Caco-2 (cell line): ENCODE measurements around the gene SH2D3C. TPM values are rescaled to one million over a fixed set of nuclear protein-coding genes. Genes with fewer than 3 reads are reported as not detected.

ENCODE experiments used
- BruUV-seq: library from RNA; stranded (reverse); fragments of 400-500 nt; replicated peaks from 2 replicates; lab custom pipeline; 2021; lab: Mats Ljungman, UMichigan
- CTCF ChIA-PET: fragments of 300-600 bp; sonication (Branson Sonifier 250); formaldehyde crosslinking; loops from one replicate; lab custom pipeline; 2022; ENCODE audit warnings: antibody characterized with exemption; lab: Charles Lee
- POLR2A ChIA-PET: fragments of 300-600 bp; sonication (Branson Sonifier 250); formaldehyde crosslinking; loops from one replicate; lab custom pipeline; 2022; ENCODE audit warnings: antibody characterized with exemption; lab: Charles Lee
- DNase-seq, 2 experiments: peaks; one replicate each; pipeline versions ENCODE4 v3.0.0 to v3.0.0-alpha.2; 2020 to 2022
- H3K27me3 ChIP-seq: replicated peaks from 2 replicates; pipeline ENCODE4 v1.6.0; 2011; ENCODE audit warnings: low read length; ENCODE audit not compliant: control insufficient read depth, insufficient read depth
- H3K36me3 ChIP-seq: 2 replicates; pipeline ENCODE4 v1.5.1; 2011; ENCODE audit warnings: low read length; ENCODE audit not compliant: control insufficient read depth, insufficient read depth
- H3K4me1 ChIP-seq: fragments of 250-450 bp; sonication (Bioruptor Pico); 2 replicates; pipeline ENCODE4 v1.5.1; 2020; ENCODE audit warnings: mild to moderate bottlenecking
- H3K4me3 ChIP-seq: 2 replicates; pipeline ENCODE4 v1.5.1; 2011; ENCODE audit warnings: low read depth, mild to moderate bottlenecking, control low read depth, low read length
- H3K9me3 ChIP-seq: fragments of 250-450 bp; sonication (Bioruptor Pico); 2 replicates; pipeline ENCODE4 v1.5.1; 2020; ENCODE audit warnings: mild to moderate bottlenecking, moderate library complexity
- H3K27ac Mint-ChIP-seq: one replicate; pipeline ENCODE4 v1.8.0; 2022; ENCODE audit warnings: mixed read lengths; ENCODE audit not compliant: unreplicated experiment
- H3K27me3 Mint-ChIP-seq: one replicate; pipeline ENCODE4 v1.8.0; 2022; ENCODE audit warnings: mixed read lengths; ENCODE audit not compliant: insufficient read depth, unreplicated experiment
- H3K36me3 Mint-ChIP-seq: one replicate; pipeline ENCODE4 v1.8.0; 2022; ENCODE audit warnings: mild to moderate bottlenecking, mixed read lengths; ENCODE audit not compliant: insufficient read depth, unreplicated experiment
- H3K4me1 Mint-ChIP-seq: one replicate; pipeline ENCODE4 v1.8.0; 2022; ENCODE audit warnings: low read depth, mixed read lengths; ENCODE audit not compliant: unreplicated experiment
- H3K4me3 Mint-ChIP-seq: one replicate; pipeline ENCODE4 v1.8.0; 2022; ENCODE audit warnings: mild to moderate bottlenecking, moderate library complexity, mixed read lengths; ENCODE audit not compliant: unreplicated experiment
- H3K9me3 Mint-ChIP-seq: one replicate; pipeline ENCODE4 v1.8.0; 2022; ENCODE audit warnings: mixed read lengths; ENCODE audit not compliant: unreplicated experiment
- CTCF ChIP-seq, 2 experiments: fragments of 200-600 bp in 1 of 2; IDR thresholded peaks; 1 replicate in 1 of 2; 2 replicates in 1 of 2; pipeline versions ENCODE4 v1.5.1 to v1.8.0; 2011 to 2022; ENCODE audit warnings: antibody characterized with exemption in 1 of 2, control low read depth in 1 of 2, inconsistent platforms in 1 of 2, low read depth in 1 of 2, low read length in 1 of 2, mild to moderate bottlenecking in 1 of 2, moderate library complexity in 1 of 2; ENCODE audit not compliant: insufficient read depth in 1 of 2, severe bottlenecking in 1 of 2, unreplicated experiment in 1 of 2
- intact Hi-C: fragments of 100-400 bp; cut with micrococcal nuclease; formaldehyde crosslinking; loops from one replicate; pipeline ENCODE4 v1.10.0; 2022; ENCODE audit not compliant: unreplicated experiment
- total RNA-seq: library from RNA; stranded (reverse); gene quantifications from 2 replicates; pipeline ENCODE4 v1.2.3, GENCODE V29; 2022

Gene SH2D3C
- total RNA-seq, 1 experiment from 2014 or later, result 0.34 TPM

GRCh38 chr9:127796852-127797370 lies 18.4 kb upstream of the SH2D3C start:
- no peak for DNase-seq
- Mint-ChIP-seq H3K27ac (no peak overlapping the region), H3K4me1 (peaks cover 14% of the 10 kb centered on the region), H3K4me3 (no peak overlapping the region), H3K36me3 (peaks cover 51% of the 10 kb centered on the region), H3K27me3 (no peaks in the 10 kb centered on the region), H3K9me3 (no peaks in the 10 kb centered on the region)
- ChIA-PET CTCF (no interaction called here), POLR2A (no interaction called here)
- peaks cover 20% of the 10 kb centered on the region for H3K4me1 ChIP-seq
- intact Hi-C loops, result no loop called here
- H3K36me3 ChIP-seq, result peaks cover 2% of the 10 kb centered on the region
- no peak overlapping the region for H3K4me3 ChIP-seq
- no TSS peak for BruUV-seq
- no peaks in the 10 kb centered on the region for H3K27me3 ChIP-seq
- TF ChIP-seq CTCF (IDR thresholded peaks at IDR 0.05; ENCODE audit: insufficient read depth in 1 of 2, low read depth in 1 of 2, low read length in 1 of 2, severe bottlenecking in 1 of 2, unreplicated experiment in 1 of 2), result no peak
- H3K9me3 ChIP-seq, result no peaks in the 10 kb centered on the region

GRCh38 chr9:127796225-127796813 lies 17.9 kb upstream of the SH2D3C start:
- Histone ChIP-seq H3K27me3 (no peaks in the 10 kb centered on the region), H3K4me1 (peaks cover 20% of the 10 kb centered on the region), H3K36me3 (peaks cover 2% of the 10 kb centered on the region), H3K9me3 (no peaks in the 10 kb centered on the region), H3K4me3 (no peak overlapping the region)
- CTCF ChIA-PET, result no interaction called here
- intact Hi-C loops, result no loop called here
- H3K27ac Mint-ChIP-seq, result no peak overlapping the region
- TF ChIP-seq CTCF (IDR thresholded peaks at IDR 0.05; ENCODE audit: insufficient read depth in 1 of 2, low read depth in 1 of 2, low read length in 1 of 2, severe bottlenecking in 1 of 2, unreplicated experiment in 1 of 2), result no peak
- peaks cover 57% of the 10 kb centered on the region for H3K36me3 Mint-ChIP-seq
- POLR2A ChIA-PET, result no interaction called here
- no peaks in the 10 kb centered on the region for H3K27me3 Mint-ChIP-seq
- peaks cover 12% of the 10 kb centered on the region for H3K4me1 Mint-ChIP-seq
- H3K4me3 Mint-ChIP-seq, result no peak overlapping the region
- no peaks in the 10 kb centered on the region for H3K9me3 Mint-ChIP-seq
- DNase-seq, result no peak
- no TSS peak for BruUV-seq

- DNase-seq, result no peak
- CTCF ChIA-PET, result no interaction called here
- no peak overlapping the region for H3K4me3 ChIP-seq
- Mint-ChIP-seq H3K36me3 (peaks cover 73% of the 10 kb centered on the region), H3K27ac (no peak overlapping the region), H3K9me3 (no peaks in the 10 kb centered on the region), H3K27me3 (no peaks in the 10 kb centered on the region), H3K4me3 (no peak overlapping the region), H3K4me1 (peaks cover 7% of the 10 kb centered on the region)
- H3K4me1 ChIP-seq, result peaks cover 16% of the 10 kb centered on the region
- no peaks in the 10 kb centered on the region for H3K9me3 ChIP-seq
- intact Hi-C loops, result no loop called here
- peaks cover 3% of the 10 kb centered on the region for H3K36me3 ChIP-seq
- no TSS peak for BruUV-seq
- H3K27me3 ChIP-seq, result no peaks in the 10 kb centered on the region
- POLR2A ChIA-PET, result no interaction called here
- no peak for TF ChIP-seq CTCF (IDR thresholded peaks at IDR 0.05; ENCODE audit: insufficient read depth in 1 of 2, low read depth in 1 of 2, low read length in 1 of 2, severe bottlenecking in 1 of 2, unreplicated experiment in 1 of 2)
Measured at GRCh38 chr9:127794001-127794791, 15.7 kb upstream of the SH2D3C start.
